Esophagus (tissue), 2 donors: Measurements from ENCODE around the gene GRIP2. TPM values are rescaled to one million over a fixed set of nuclear protein-coding genes. Genes with fewer than 3 reads are reported as not detected.

Source experiments
- H3K27ac ChIP-seq, 2 donors: one replicate each; pipeline ENCODE4 v1.5.1; 2013; ENCODE audit warnings: low read depth in 2 of 2, mild to moderate bottlenecking in 2 of 2, inconsistent platforms in 1 of 2, low read length in 1 of 2, moderate library complexity in 1 of 2
- H3K27me3 ChIP-seq, 2 donors: one replicate each; pipeline ENCODE4 v1.6.1; 2013; ENCODE audit warnings: low read length in 2 of 2, control low read depth in 1 of 2, mild to moderate bottlenecking in 1 of 2; ENCODE audit not compliant: insufficient read depth in 2 of 2, control insufficient read depth in 1 of 2
- H3K36me3 ChIP-seq, 2 donors: one replicate each; pipeline ENCODE4 v1.6.1; 2013; ENCODE audit warnings: low read length in 1 of 2; ENCODE audit not compliant: control insufficient read depth in 2 of 2, insufficient read depth in 2 of 2
- H3K4me1 ChIP-seq, 2 donors: one replicate each; pipeline ENCODE4 v1.6.1; 2013; ENCODE audit warnings: low read length in 1 of 2; ENCODE audit not compliant: control insufficient read depth in 2 of 2, insufficient read depth in 2 of 2
- H3K4me3 ChIP-seq, 2 donors: one replicate each; pipeline ENCODE4 v1.5.1; 2013; ENCODE audit warnings: low read length in 2 of 2, mild to moderate bottlenecking in 2 of 2, low read depth in 1 of 2, moderate library complexity in 1 of 2
- H3K9me3 ChIP-seq, 2 donors: one replicate each; pipeline ENCODE4 v1.6.1; 2013; ENCODE audit warnings: mild to moderate bottlenecking in 2 of 2, low read depth in 1 of 2, low read length in 1 of 2, moderate library complexity in 1 of 2; ENCODE audit not compliant: control insufficient read depth in 2 of 2, insufficient read depth in 1 of 2
- WGBS, 2 donors: extraction: QIAGEN DNeasy Blood & Tissue Kit; methylation state at CpG; one replicate each; pipeline ENCODE4 v1.1.7; 2013; 5-methylcytosine and 5-hydroxymethylcytosine counted together
- polyA plus RNA-seq, 2 donors: library from polyadenylated mRNA; stranded (reverse); fragments of 200-250 nt; gene quantifications; one replicate each; pipeline ENCODE4 v1.2.3, GENCODE V29; 2013
- donor health status: healthy with polysubstance abuse.
- donor health status: Bipolar disorder and iron deficiency.

Gene GRIP2
- polyA plus RNA-seq, 2 donors = 0.39 to 0.81 TPM

DNA sequence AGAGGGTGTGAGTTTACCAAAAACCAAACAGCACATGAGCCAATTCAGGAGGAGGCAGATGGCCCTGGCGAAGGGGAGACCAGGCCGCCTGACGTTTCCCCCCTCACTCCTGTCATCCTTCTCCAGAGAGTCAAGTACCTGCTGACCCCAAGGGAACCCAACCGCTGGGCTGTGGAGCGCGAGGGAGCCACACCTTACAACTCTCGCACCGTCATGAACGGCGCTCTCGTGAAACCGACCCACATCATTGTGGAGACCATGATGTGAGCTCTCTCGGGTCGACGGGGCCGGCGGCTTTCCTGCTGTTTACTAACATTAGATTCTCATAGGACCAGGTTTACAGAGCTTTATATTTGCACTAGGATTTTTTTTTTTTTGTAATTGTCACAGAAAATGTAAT lies 55.4 kb downstream of the GRIP2 start:
- WGBS, 2 donors = 87 to 89% methylated on average over 17 of the region's 17 CpGs
- H3K9me3 ChIP-seq = no peaks in the 10 kb centered on the region

DNA sequence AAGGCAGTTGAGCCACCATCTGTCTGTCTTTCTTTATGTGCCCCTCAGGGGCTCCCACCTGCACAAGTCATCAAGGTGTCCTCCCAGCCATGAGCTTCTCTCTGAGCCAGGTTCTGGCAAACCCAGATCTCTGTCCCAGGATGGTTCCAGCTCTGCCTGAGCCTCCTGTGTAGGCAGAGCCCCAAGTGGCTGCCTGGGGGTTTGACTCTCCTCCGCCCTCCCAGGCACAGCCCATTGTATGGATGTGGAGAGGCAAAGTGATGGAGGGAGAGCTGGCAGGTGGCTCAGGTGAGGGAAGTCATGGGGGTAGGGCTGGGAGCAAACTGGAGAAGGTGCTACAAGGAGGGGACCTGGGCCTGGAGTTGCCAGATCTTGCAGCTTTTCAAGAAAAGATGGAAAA lies 56.9 kb downstream of the GRIP2 start:
- peaks cover 0 to 7% of the 10 kb centered on the region in 2 donors for H3K4me1 ChIP-seq
- no peaks in the 10 kb centered on the region for H3K9me3 ChIP-seq
- no peak overlapping the region for H3K4me3 ChIP-seq
- H3K27ac ChIP-seq = no peak overlapping the region
- WGBS, 2 donors = 95 to 96% methylated on average over 1 of the region's 1 CpG
- no peaks in the 10 kb centered on the region for H3K27me3 ChIP-seq
- peaks cover 4 to 29% of the 10 kb centered on the region in 2 donors for H3K36me3 ChIP-seq

More for the DNA sequence above, 55.4 kb downstream of the GRIP2 start:
- Histone ChIP-seq H3K36me3 (peaks cover 0 to 26% of the 10 kb centered on the region in 2 donors), H3K27ac (no peak overlapping the region), H3K4me1 (peaks cover 0 to 9% of the 10 kb centered on the region in 2 donors), H3K27me3 (no peaks in the 10 kb centered on the region), H3K4me3 (no peak overlapping the region)

DNA sequence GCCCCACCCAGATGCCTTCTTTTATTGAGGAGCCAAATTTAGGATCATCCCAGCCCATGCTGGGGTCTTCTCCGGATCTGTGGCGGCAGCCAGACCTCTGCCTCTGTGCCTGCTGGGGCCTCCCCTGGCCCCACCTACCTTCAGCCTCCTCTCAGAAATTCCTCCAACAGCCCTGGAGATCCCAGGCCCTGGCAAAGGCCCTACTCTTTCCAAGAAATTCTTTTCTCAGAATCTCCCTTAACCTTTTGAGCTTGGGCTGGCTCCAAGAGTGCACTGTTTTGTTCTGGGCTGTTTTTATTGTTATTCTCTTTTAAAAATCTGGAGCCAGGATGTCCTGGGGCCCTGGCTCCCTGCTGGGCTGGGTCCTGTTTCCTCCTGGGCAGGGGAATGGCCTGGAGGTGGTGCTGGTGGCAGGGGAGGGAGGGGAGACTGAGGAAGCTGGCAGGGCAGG lies 57.8 kb downstream of the GRIP2 start:
- 51 to 64% methylated on average over 2 of the region's 2 CpGs for WGBS, 2 donors
- Histone ChIP-seq H3K27me3 (no peaks in the 10 kb centered on the region), H3K4me3 (no peak overlapping the region), H3K4me1 (peaks cover 0 to 6% of the 10 kb centered on the region in 2 donors), H3K27ac (no peak overlapping the region), H3K9me3 (no peaks in the 10 kb centered on the region), H3K36me3 (peaks cover 4 to 29% of the 10 kb centered on the region in 2 donors)

DNA sequence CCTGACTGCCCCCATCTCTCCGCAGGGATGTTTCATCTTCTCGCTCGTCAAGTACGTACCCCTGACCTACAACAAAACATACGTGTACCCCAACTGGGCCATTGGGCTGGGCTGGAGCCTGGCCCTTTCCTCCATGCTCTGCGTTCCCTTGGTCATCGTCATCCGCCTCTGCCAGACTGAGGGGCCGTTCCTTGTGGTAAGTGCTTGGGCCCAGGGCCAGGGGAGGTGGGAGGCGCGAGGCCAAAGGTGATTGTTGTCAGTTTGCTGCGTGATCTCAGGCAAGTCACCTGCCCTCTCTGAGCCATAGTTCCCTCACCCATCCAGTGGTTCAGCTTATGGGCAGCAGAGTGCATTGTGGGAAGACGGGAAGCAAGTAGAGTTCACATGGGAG lies 58.5 kb downstream of the GRIP2 start:
- Histone ChIP-seq H3K27me3 (no peaks in the 10 kb centered on the region), H3K9me3 (no peaks in the 10 kb centered on the region), H3K4me1 (peaks cover 0 to 6% of the 10 kb centered on the region in 2 donors), H3K36me3 (peaks cover 4 to 34% of the 10 kb centered on the region in 2 donors), H3K4me3 (no peak overlapping the region), H3K27ac (no peak overlapping the region)
- 94% methylated on average over 13 of the region's 13 CpGs for WGBS, 2 donors

DNA sequence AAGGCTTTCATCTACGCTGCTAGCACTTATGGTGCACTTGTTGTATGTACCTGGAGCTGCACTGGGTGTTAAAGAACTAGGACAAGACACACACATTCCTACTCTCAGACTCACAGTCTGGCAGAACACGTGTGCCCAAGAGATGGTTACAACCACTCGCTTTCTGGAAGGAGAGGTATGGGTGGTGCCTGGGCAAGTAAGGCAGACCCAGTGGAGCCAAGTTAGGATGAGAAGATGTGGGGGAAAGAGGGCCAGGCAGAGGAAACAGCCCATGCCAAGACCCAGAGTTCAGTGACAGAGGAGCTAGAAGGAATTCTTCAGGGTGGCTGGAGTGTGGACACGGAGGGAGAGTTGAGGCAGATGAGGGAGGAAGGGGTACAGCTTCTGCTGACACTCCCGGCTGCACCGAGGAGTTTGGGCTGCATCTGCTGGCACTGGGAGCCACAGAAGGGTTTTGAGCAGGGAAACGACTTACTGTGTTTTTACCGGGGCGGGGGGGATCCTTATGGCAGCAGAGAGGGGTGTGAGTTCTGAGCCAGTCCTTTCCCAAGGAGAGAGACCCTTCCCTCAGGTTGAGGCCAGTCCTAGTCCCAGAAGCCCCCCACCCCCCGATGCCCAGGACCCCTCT lies 59.0 kb downstream of the GRIP2 start:
- Histone ChIP-seq H3K27me3 (no peaks in the 10 kb centered on the region), H3K27ac (no peak overlapping the region), H3K9me3 (no peaks in the 10 kb centered on the region), H3K36me3 (peaks cover 4 to 34% of the 10 kb centered on the region in 2 donors), H3K4me1 (peaks cover 0 to 6% of the 10 kb centered on the region in 2 donors), H3K4me3 (no peak overlapping the region)
- WGBS, 2 donors = 89 to 93% methylated on average over 7 to 10 of the region's 10 CpGs

DNA sequence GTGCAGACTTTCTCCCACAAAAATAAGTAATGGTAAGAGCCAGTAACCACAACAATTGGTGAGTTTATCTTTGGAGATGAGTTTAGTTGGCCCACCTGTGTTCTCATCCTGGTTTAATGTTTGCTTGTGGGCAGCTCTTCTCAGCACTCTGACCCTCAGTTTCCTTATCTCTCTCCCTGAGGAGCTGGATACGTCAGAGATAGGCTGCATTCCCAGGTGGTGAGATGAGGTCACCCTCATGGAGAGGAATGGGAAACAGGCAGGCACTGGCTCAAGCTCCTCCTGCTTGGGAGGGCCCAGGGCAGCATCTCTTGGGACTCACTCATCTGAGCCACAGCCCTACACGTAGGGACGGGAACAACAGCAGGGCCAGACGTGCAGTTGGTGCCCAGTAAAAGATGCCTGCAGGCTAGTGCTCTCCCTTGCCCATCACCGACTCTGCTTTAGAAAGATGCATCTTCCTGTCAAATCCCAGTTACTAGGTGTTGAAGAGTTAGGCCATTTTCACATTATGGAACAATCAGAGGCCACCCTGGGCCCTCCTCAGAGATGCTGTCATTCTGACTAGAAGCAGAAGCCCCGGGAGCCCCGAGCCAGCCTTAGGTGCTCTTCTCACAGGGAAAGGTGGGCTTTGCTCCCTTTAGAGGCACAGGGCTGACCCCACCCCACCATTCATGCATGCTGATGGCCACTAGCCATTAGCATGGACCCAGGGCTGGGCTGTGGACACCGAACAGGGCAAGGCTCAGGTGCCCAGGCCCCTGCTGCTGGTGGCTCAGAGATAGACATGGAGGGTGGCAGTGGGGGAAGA lies 59.7 kb downstream of the GRIP2 start:
- peaks cover 4 to 28% of the 10 kb centered on the region in 2 donors for H3K36me3 ChIP-seq
- 72 to 75% methylated on average over 8 of the region's 8 CpGs for WGBS, 2 donors

DNA sequence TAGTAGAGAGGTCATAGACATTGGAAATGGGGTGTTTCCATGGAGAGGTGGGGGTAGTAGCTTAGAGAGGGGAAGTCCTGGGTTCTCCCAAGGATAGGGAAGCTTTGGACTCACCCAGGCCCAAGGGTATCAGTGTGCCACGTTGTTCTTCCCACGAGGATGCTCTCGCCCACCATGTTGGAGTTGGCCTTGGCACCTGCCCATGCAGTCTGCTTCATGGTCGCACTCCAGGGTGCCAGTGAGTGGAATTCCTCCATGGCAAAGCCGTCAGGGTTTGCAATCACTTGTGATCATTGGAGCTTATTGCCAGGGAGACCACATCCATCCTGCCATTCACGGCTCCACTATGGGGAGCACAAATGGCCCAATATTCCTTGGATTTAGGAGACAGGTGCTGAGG lies 60.6 kb downstream of the GRIP2 start:
- peaks cover 0 to 6% of the 10 kb centered on the region in 2 donors for H3K4me1 ChIP-seq
- H3K27ac ChIP-seq = no peak overlapping the region
- H3K4me3 ChIP-seq = no peak overlapping the region
- 87 to 94% methylated on average over 6 of the region's 6 CpGs for WGBS, 2 donors
- peaks cover 4 to 26% of the 10 kb centered on the region in 2 donors for H3K36me3 ChIP-seq
- no peaks in the 10 kb centered on the region for H3K9me3 ChIP-seq
- no peaks in the 10 kb centered on the region for H3K27me3 ChIP-seq

More for the DNA sequence above, 59.7 kb downstream of the GRIP2 start:
- no peaks in the 10 kb centered on the region for H3K9me3 ChIP-seq
- peaks cover 0 to 6% of the 10 kb centered on the region in 2 donors for H3K4me1 ChIP-seq
- H3K27me3 ChIP-seq = no peaks in the 10 kb centered on the region
- no peak overlapping the region for H3K27ac ChIP-seq
- no peak overlapping the region for H3K4me3 ChIP-seq

DNA sequence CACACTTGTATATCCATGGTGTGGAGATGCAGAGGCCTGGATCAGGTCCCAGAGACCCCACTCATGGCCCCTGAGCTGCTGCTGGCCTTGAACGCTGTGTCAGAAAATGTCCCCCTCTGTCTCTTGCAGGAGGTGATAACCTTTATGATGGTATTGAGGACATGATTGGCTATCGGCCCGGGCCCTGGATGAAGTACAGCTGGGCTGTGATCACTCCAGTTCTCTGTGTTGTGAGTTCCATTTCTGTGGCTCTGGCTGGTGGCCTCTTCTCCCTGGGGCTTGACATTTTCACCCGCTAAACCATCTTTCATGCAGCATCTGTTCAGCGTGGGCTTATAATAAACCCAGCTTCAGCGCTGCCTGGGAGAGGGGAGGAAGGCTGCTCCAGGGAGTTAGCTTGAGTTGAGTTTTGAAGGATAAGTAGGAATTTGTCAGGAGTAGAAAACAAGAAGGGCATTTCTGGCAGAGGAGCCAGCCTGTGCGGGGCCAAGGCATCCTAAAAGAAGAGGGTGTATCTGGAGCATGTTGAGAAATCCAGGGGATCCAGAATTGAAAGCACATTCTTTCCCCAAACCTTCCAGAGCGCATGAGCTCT lies 61.1 kb downstream of the GRIP2 start:
- WGBS, 2 donors = 86 to 91% methylated on average over 8 of the region's 8 CpGs
- H3K27me3 ChIP-seq = no peaks in the 10 kb centered on the region
- peaks cover 0 to 6% of the 10 kb centered on the region in 2 donors for H3K4me1 ChIP-seq
- H3K9me3 ChIP-seq = no peaks in the 10 kb centered on the region
- peaks cover 4 to 25% of the 10 kb centered on the region in 2 donors for H3K36me3 ChIP-seq
- H3K27ac ChIP-seq = no peak overlapping the region
- no peak overlapping the region for H3K4me3 ChIP-seq

DNA sequence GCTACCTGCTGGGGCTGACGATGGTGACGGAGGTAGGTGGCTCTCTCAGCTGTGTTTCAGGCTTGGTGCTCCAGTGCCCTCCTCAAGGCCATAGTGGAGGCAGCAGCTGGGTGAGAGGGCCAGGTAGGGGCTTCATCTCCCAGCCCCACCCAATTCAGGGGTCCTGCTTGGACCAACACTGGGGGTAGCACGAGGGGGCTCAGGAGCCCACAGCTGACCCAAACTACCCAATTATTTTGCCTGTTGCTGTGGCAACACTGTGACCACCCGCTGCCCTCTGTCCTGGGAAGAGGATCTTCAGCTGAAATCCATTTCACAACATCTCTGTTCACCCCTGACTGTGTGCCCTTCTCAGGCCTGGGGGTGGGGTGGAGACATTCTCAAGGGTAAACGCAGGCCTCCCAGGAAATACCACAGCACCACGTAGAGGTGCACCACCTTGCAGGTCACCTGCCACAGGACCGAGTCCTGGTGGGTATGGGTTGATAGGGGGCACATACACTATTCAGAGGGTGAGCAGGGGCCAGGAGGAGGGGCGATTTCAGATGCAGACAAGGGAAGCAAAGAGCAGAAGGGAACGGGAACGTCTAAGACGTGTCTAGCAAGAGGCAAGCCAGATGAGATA lies 62.7 kb downstream of the GRIP2 start:
- H3K27ac ChIP-seq = no peak overlapping the region
- H3K4me3 ChIP-seq = no peak overlapping the region
- no peaks in the 10 kb centered on the region for H3K27me3 ChIP-seq
- 94 to 95% methylated on average over 11 of the region's 11 CpGs for WGBS, 2 donors
- no peaks in the 10 kb centered on the region for H3K9me3 ChIP-seq
- peaks cover 0 to 6% of the 10 kb centered on the region in 2 donors for H3K4me1 ChIP-seq
- H3K36me3 ChIP-seq = peaks cover 4 to 25% of the 10 kb centered on the region in 2 donors
